Measurements from ENCODE around the gene KLHL12.
A peak's percentile ranks its signal among the peaks of the same experiment; 100 is the strongest.
"Not testable (repeated sequence)": the region's sequence is repeated elsewhere in the genome, so short reads cannot be mapped to it uniquely, and the experiment has no call there.

The KLHL12 gene

DNA sequence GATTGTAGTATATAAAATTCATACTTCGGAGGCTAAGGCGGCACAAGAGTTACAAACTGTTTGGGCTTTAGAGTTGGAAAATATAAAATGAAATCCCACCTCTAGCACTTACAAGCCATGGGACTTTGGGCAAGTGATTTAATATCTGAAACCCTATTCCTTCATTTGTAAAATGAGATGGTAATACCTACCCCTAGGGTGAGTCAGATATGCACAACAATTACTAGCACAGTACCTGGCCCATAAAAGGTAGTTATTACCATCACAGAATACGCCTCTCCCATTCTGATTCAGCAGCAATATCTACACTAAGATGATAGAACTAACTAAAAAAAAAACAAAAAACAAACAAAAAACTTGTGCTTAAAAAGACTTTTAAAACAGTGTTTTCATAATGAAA is 3.5 kb downstream of the KLHL12 start:
- H3K27ac ChIP-seq: no peak overlapping the region
- TF ChIP-seq, protein P1, sequence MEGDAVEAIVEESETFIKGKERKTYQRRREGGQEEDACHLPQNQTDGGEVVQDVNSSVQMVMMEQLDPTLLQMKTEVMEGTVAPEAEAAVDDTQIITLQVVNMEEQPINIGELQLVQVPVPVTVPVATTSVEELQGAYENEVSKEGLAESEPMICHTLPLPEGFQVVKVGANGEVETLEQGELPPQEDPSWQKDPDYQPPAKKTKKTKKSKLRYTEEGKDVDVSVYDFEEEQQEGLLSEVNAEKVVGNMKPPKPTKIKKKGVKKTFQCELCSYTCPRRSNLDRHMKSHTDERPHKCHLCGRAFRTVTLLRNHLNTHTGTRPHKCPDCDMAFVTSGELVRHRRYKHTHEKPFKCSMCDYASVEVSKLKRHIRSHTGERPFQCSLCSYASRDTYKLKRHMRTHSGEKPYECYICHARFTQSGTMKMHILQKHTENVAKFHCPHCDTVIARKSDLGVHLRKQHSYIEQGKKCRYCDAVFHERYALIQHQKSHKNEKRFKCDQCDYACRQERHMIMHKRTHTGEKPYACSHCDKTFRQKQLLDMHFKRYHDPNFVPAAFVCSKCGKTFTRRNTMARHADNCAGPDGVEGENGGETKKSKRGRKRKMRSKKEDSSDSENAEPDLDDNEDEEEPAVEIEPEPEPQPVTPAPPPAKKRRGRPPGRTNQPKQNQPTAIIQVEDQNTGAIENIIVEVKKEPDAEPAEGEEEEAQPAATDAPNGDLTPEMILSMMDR (conservative IDR thresholded peaks at IDR 0.05; ENCODE audit: low read depth): no peak
- ChIA-PET CTCF (interaction anchor here (0.7 to 0.9 kb wide), 3 partner anchors 43 to 84 kb away, joined by 3 to 4 read pairs (median 3); partner anchors contain the start of gene TMEM183A), POLR2A (ENCODE audit: low non-redundant PET) (no interaction called here)
- DNase-seq (ENCODE audit: low spot score): peak; percentile 68

DNA sequence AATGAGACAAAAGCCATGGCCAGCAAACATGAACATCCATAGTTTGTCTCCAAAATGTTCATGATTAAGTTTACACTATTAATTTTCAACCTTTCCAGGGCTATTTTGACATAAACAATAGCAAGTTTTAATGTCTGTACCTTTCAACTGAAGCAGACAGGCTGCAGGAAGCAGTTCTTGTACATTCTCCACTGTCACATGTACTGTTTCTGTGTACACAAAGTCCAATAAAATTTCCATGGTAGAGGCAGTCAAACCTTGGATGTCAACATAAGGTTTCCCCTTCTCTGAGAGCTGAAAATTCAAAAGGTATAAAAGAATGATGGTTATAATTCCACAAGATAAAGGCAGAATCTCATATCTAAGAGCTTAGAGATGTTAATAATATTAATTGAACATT is 7.4 kb downstream of the KLHL12 start:
- ChIA-PET CTCF (interaction anchor here (0.7 to 0.9 kb wide), 2 partner anchors 31 to 1042 kb away, joined by 3 read pairs; partner anchors contain the start of gene RABIF), POLR2A (ENCODE audit: low non-redundant PET) (interaction anchor here (0.7 kb wide), 1 partner anchor 21 kb away, joined by 11 read pairs; no protein-coding TSS in a partner anchor)
- TF ChIP-seq, protein P1 (conservative IDR thresholded peaks at IDR 0.05; ENCODE audit: low read depth): no peak
- no peak for DNase-seq (ENCODE audit: low spot score)
- no peak overlapping the region for H3K27ac ChIP-seq

DNA sequence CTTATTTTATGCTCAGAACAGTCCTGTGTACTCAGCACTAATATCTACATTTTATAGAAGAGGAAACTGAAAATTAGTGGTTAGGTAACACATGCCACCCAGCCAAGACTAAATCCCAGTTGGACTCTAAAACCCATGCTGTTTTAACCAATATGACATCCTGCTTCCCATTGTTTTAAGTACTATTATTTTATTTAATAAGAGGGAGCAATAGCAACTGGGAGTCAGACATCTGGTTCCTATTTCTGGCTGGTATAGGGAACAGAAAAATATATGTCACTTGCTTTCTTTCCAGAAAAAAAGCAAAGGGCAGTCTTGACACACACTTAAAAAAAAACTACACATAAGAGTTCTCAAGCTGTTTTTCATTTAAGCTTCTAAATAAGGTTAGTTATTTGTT is 11.9 kb downstream of the KLHL12 start:
- TF ChIP-seq, protein P1 (conservative IDR thresholded peaks at IDR 0.05; ENCODE audit: low read depth): no peak
- CTCF ChIA-PET: interaction anchor here (0.6 kb wide), 1 partner anchor 167 kb away, joined by 3 read pairs; no protein-coding TSS in a partner anchor
- POLR2A ChIA-PET (ENCODE audit: low non-redundant PET): no interaction called here
- no peak overlapping the region for H3K27ac ChIP-seq
- DNase-seq (ENCODE audit: low spot score): no peak

DNA sequence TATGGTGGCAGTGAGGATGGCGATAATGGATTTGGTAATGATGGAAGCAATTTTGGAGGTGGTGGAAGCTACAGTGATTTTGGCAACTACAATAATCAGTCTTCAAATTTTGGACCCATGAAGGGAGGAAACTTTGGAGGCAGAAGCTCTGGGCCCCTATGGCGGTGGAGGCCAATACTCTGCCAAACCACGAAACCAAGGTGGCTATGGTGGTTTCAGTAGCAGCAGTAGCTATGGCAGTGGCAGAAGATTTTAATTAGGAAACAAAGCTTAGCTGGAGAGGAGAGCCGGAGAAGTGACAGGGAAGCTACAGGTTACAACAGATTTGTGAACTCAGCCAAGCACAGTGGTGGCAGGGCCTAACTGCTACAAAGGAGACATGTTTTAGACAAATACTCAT is 14.6 kb downstream of the KLHL12 start:
- DNase-seq (ENCODE audit: low spot score); H3K27ac ChIP-seq; POLR2A ChIA-PET (ENCODE audit: low non-redundant PET); CTCF ChIA-PET: not testable (repeated sequence)

DNA sequence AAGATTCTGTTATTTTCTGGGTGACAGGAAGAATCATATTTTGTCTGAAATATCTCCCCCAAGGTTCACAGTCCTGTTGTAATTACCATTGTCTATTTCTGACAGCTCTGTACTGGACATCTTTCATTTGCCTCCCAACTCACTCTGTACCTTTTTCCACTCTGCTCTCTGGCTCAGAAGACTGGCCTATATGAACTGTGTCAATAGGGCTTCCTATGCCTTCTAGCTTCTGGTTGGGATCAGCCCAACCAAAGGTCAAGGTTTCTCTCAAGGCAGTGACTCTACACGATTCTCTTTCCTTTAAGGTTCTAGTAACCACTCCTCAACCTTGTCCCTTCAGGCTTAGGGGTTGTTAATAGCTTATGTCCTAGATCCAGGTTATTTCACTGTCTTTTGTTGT is 17.5 kb downstream of the KLHL12 start:
- TF ChIP-seq, protein P1 (conservative IDR thresholded peaks at IDR 0.05; ENCODE audit: low read depth): no peak
- ChIA-PET CTCF (interaction anchor here (1.1 kb wide), 1 partner anchor 90 kb away, joined by 4 read pairs; no protein-coding TSS in a partner anchor), POLR2A (ENCODE audit: low non-redundant PET) (no interaction called here)
- DNase-seq (ENCODE audit: low spot score): no peak
- no peak overlapping the region for H3K27ac ChIP-seq

DNA sequence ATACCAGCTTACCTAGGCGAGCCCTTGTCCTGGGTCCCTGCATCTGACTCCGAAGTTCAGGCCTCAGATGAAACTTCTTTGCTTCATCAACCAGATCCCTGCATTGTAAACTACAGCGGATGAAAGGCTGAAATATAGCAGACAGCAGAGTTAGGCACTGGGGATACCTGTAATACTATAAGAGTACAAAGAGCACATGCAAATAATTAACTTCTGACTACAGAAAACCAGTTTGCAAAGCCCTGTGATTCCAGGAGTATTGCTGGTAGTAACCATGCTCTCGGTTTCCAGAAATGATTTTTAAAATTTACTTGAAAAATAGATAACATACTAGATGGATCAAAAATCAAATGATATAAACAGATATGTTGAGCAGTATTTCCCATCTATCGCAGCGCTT is 18.0 kb downstream of the KLHL12 start:
- DNase-seq (ENCODE audit: low spot score): no peak
- POLR2A ChIA-PET (ENCODE audit: low non-redundant PET): no interaction called here
- CTCF ChIA-PET: interaction anchor here (1.1 kb wide), 1 partner anchor 91 kb away, joined by 4 read pairs; no protein-coding TSS in a partner anchor
- TF ChIP-seq, protein P1 (conservative IDR thresholded peaks at IDR 0.05; ENCODE audit: low read depth): no peak
- no peak overlapping the region for H3K27ac ChIP-seq

DNA sequence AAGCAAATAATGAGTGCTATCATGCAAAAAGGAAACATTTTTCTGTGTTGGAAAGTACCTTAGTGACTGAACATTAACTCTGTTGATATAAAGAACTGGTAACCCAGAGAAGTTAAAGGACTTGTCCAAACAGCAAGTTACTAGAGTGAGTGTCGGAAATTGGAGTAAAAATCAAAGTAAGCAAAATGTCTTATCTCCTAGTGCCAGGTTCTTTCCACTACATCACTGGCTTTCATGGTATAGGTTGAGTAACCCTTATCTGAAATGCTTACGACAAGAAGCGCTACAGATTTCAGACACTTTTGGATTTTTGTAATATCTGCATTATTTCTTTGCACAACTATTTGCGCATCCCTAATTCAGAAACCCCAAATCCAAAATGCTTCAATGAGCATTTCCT is 21.7 kb downstream of the KLHL12 start:
- ChIA-PET CTCF (interaction anchor here (0.6 kb wide), 1 partner anchor 546 kb away, joined by 4 read pairs; no protein-coding TSS in a partner anchor), POLR2A (ENCODE audit: low non-redundant PET) (no interaction called here)
- H3K27ac ChIP-seq: no peak overlapping the region
- TF ChIP-seq, protein P1 (conservative IDR thresholded peaks at IDR 0.05; ENCODE audit: low read depth): no peak
- DNase-seq (ENCODE audit: low spot score): no peak

DNA sequence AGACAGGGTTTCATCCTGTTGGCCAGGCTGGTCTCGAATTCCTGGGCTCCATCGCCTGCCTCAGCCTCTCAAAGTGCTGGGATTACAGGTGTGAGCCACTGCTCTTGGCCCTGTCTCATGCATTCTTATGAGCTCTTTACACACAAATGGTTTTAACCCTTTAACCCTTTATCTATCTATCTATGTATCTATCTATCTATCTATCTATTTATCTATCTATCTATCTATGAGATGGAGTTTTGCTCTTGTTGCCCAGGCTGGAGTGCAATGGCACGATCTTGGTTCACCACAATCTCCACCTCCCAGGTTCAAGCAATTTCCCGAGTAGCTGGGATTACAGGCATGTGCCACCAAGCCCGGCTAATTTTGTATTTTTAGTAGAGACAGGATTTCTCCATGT is 23.2 kb downstream of the KLHL12 start:
- DNase-seq (ENCODE audit: low spot score); POLR2A ChIA-PET (ENCODE audit: low non-redundant PET); H3K27ac ChIP-seq: not testable (repeated sequence)
- CTCF ChIA-PET: interaction anchor here (0.6 to 0.7 kb wide), 3 partner anchors 24 to 1592 kb away, joined by 3 to 4 read pairs (median 3); partner anchors contain the start of gene KLHL12
